Immature natural killer cell (primary cell): Measurements from ENCODE around the gene INCENP. TPM values are rescaled to one million over a fixed set of nuclear protein-coding genes. Genes with fewer than 3 reads are reported as not detected.

Source experiments
- DNase-seq, 3 donors: peaks; one replicate each; pipeline ENCODE4 v3.0.0; 2022; ENCODE audit warnings: mixed read lengths in 1 of 3
- H3K27ac Mint-ChIP-seq, 6 donors: one replicate each; pipeline ENCODE4 v1.8.0; 2020; ENCODE audit warnings: mixed read lengths in 6 of 6, mild to moderate bottlenecking in 5 of 6, inconsistent platforms in 4 of 6, moderate library complexity in 3 of 6
- H3K27me3 Mint-ChIP-seq, 3 donors: one replicate each; pipeline ENCODE4 v1.8.0; 2020 to 2021; ENCODE audit warnings: low read depth in 3 of 3, mild to moderate bottlenecking in 3 of 3, mixed read lengths in 3 of 3, moderate library complexity in 3 of 3, inconsistent platforms in 1 of 3
- H3K36me3 Mint-ChIP-seq, 3 donors: one replicate each; pipeline ENCODE4 v1.8.0; 2020; ENCODE audit warnings: mixed read lengths in 3 of 3, inconsistent platforms in 2 of 3, mild to moderate bottlenecking in 2 of 3
- H3K4me1 Mint-ChIP-seq, 2 donors: one replicate each; pipeline ENCODE4 v1.8.0; 2020; ENCODE audit warnings: inconsistent platforms in 2 of 2, mild to moderate bottlenecking in 2 of 2, mixed read lengths in 2 of 2, moderate library complexity in 1 of 2
- H3K4me3 Mint-ChIP-seq, 5 donors: one replicate each; pipeline ENCODE4 v1.8.0; 2020; ENCODE audit warnings: mild to moderate bottlenecking in 5 of 5, mixed read lengths in 5 of 5, inconsistent platforms in 3 of 5, moderate library complexity in 3 of 5
- H3K9me3 Mint-ChIP-seq, 6 donors: one replicate each; pipeline ENCODE4 v1.8.0; 2020; ENCODE audit warnings: mild to moderate bottlenecking in 6 of 6, mixed read lengths in 6 of 6, inconsistent platforms in 4 of 6, moderate library complexity in 3 of 6
- polyA plus RNA-seq, 3 donors: library from polyadenylated mRNA; unstranded; fragments of 300-500 nt; fragmentation: Illumina TruSeq; gene quantifications; one replicate each; pipeline ENCODE4 v1.2.3, GENCODE V29; 2021

INCENP gene
- polyA plus RNA-seq, 3 donors from 2014 or later: 1.9 to 3.1 (median 2.7) TPM

DNA sequence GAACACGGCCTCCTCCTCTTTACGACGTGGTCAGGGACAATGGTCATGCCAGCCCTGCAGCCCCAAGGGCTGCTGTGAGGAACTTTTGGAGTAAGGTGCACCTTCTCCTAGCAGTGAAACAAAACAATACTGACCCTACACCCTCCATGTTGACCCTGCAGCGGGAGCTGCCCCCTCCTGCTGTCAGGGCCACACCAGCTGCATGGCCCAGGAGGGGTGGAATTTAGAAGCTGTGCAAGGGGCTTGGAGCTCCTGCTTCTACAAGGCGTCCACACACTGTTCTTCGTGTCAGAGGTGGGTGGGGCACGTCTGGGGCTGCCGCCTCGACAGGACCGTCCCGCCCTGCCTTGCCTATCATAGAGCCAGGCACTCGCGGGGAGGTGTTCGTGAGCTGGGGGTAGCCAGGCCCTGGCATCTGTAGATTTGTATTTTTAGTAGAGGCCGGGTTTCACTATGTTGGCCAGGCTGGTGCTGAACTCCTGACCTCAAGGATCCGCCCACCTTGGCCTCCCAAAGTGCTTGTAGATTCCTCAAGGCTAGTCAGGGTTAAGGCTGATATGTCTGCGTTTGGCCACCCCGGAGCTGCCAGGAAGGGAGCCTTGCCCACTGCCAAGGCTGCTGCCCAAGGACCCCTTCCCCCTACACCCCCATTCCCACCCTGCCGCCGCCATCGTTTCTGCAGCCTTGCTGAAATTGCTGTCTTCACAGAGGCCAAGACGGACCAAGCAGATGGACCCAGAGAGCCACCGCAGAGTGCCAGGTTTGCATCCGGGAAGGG is 15.9 kb downstream of the INCENP start:
- Mint-ChIP-seq H3K4me1 (peaks cover 3 to 5% of the 10 kb centered on the region in 2 donors), H3K36me3 (peaks cover 0 to 19% (median 4%) of the 10 kb centered on the region in 3 donors), H3K27ac (no peak overlapping the region), H3K9me3 (no peaks in the 10 kb centered on the region), H3K27me3 (no peaks in the 10 kb centered on the region), H3K4me3 (no peak overlapping the region)
- DNase-seq: no peak

DNA sequence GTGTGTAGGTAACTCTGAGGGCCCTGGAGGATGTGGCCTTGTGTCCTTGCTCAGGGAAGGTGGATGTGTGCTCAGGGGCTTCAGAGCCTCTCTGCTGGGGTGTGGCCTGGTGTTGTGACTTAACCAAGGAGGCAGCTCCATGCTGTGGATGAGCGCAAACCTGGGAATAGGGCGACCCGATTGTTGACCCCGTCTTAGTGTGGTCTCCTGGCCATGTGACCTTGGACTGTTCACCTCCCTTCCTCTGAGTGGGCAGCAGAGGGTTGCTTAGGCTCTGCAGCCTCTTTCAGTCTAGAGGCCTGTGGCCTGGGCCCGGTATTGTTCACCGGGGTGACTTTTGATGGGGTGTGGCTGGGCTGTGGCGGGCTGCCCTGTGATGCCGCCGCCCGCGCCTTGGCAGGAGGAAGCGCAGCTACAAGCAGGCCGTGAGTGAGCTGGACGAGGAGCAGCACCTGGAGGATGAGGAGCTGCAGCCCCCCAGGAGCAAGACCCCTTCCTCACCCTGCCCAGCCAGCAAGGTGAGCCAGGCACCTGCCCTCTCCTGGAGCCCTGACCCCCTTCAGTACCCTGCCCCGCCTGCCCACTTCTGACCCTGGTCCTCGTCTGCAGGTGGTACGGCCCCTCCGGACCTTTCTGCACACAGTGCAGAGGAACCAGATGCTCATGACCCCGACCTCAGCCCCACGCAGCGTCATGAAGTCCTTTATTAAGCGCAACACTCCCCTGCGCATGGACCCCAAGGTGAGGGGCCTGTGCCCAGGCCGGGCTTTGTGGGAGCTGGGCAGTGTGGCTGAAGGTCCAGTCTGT is 16.7 kb downstream of the INCENP start:
- Mint-ChIP-seq H3K9me3 (no peaks in the 10 kb centered on the region), H3K36me3 (peaks cover 0 to 18% (median 4%) of the 10 kb centered on the region in 3 donors), H3K27ac (no peak overlapping the region), H3K4me3 (no peak overlapping the region), H3K4me1 (no peaks in the 10 kb centered on the region), H3K27me3 (no peaks in the 10 kb centered on the region)
- no peak for DNase-seq

DNA sequence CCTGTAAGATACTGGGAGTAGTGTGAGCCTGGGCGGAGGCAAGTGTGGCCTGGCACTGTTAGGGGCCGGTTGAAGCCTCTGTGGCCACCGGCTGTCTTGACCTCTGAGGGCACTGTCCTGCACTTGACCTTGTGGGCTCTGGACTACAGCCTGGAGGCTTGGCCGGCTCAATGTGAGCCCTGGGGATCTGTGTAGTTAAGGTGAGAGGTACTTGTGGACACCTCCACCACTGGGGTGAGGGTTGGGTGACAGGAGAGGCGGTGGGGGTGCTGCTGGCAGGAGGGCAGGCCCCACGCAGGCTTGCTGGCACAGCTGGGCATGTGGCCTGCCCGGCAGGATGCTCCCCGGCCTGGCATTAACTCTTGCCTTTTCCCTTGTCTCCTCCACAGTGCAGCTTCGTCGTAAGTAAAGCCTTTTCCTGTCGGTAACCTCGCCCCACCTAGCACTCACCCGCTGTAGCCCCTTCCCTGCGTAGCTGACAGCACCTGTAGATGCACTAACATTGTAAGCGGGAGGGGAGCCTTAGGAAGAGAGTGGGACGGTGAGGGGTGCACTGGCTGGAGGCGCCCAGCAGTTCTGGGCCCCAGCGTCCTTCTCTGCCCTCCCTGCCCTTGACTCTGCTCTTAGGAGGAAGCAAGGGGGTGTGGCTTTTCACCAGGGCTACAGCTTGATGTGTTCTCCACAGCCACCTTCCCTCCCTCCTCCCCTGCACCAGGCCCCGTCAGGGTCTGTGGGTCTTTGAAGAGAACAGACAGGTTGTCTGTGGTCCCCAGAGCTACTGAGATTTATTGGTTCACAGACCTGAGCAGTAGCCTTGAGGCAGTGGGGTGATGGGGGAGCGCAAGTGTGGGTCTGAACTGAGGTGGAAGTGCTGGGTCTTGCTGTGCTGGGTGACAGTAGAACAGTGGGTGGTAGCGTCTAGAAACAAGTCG is 17.6 kb downstream of the INCENP start:
- no peak overlapping the region for H3K4me3 Mint-ChIP-seq
- H3K9me3 Mint-ChIP-seq: no peaks in the 10 kb centered on the region
- H3K27me3 Mint-ChIP-seq: peaks cover 0 to under 1% (median 0%) of the 10 kb centered on the region in 3 donors
- no peak overlapping the region for H3K27ac Mint-ChIP-seq
- no peaks in the 10 kb centered on the region for H3K4me1 Mint-ChIP-seq
- no peak for DNase-seq
- H3K36me3 Mint-ChIP-seq: peaks cover 4 to 24% (median 5%) of the 10 kb centered on the region in 3 donors

DNA sequence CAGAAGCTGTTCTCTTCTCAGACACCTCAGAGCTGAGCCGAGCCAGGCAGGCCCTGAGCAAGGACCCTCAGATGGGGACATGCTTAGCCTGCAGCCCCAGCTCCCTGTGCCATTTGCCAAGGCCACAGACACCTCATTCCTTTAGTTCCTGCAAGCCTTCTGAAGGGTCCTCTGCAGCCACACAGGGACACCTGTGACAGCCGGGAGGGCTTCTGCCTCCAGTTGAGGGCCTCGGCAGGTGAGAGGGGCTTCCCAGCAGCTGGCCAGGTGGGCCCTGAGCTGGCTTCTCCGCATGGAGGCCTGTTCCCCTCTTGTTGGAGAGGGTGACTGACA is 18.2 kb downstream of the INCENP start:
- DNase-seq: no peak
- no peaks in the 10 kb centered on the region for H3K4me1 Mint-ChIP-seq
- peaks cover 0 to 2% (median 0%) of the 10 kb centered on the region in 3 donors for H3K27me3 Mint-ChIP-seq
- no peak overlapping the region for H3K27ac Mint-ChIP-seq
- H3K4me3 Mint-ChIP-seq: no peak overlapping the region
- H3K9me3 Mint-ChIP-seq: no peaks in the 10 kb centered on the region
- H3K36me3 Mint-ChIP-seq: peaks cover 4 to 28% (median 8%) of the 10 kb centered on the region in 3 donors

DNA sequence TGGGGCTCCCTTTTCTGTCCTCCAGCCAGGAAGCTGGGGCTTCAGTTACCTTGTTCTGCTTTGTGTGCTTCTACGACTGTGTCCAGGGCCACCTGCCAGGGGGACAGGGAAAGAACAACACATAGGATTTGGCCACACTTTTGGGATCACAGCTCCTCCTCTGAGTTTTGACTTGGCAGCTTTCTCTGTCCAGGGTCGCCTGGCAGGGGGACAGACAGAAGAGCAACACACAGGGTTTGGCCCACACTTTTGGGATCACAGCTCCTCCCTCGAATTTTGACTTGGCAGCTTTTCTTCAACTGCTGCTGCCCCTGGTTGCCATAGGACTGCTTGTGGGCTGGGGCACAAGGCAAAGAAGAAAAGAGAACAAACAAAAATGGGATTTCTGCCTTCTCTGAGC is 19.1 kb downstream of the INCENP start:
- no peak for DNase-seq
- Mint-ChIP-seq H3K27me3 (peaks cover 0 to 2% (median 0%) of the 10 kb centered on the region in 3 donors), H3K4me3 (no peak overlapping the region), H3K9me3 (no peaks in the 10 kb centered on the region), H3K4me1 (no peaks in the 10 kb centered on the region), H3K36me3 (peaks cover 4 to 37% (median 16%) of the 10 kb centered on the region in 3 donors), H3K27ac (no peak overlapping the region)

DNA sequence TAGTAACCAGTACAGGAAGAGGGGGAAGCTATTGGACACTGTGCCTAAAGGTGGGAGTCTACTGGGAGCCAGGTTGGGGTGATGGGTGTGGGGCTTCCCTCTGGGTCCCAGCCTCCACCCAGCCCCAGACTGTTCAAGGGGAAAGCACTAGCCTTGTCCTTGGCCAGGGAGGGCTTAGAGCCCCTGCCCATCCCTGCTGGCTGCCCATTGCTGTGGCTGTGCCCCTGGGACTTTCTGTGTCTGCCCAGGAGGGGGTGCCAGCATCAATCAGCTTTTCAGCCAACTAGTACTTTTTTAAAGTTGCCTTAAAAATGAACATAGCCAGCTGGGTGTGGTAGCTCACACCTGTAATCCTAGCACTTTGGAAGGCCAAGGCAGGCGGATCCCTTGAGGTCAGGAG is 19.9 kb downstream of the INCENP start:
- H3K4me3 Mint-ChIP-seq: no peak overlapping the region
- H3K27ac Mint-ChIP-seq: no peak overlapping the region

DNA sequence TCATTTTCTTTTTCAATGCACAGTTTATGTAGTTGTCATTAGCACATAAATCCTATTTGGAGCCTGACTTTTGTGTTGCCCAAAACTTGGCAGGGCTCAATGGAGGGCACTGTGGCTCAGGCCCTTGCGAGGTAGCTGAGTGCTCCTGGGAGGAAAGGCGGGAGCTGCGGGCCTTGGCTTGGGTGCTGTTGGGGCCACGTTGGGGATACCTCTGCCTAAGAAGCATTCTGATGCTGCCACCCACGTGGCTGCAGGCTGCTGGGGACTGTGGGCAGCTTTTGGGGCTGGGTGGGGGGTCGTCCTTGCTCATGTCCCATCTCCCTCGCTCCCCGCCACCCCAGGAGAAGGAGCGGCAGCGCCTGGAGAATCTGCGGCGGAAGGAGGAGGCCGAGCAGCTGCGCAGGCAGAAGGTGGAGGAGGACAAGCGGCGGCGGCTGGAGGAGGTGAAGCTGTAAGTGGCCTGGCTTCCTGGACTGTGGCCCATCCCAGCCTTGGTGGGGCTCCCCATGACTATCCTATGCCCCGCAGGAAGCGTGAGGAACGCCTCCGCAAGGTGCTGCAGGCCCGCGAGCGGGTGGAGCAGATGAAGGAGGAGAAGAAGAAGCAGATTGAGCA is 20.9 kb downstream of the INCENP start:
- Mint-ChIP-seq H3K4me3 (no peak overlapping the region), H3K4me1 (no peaks in the 10 kb centered on the region), H3K36me3 (peaks cover 9 to 42% (median 21%) of the 10 kb centered on the region in 3 donors), H3K27ac (no peak overlapping the region), H3K27me3 (peaks cover 0 to 2% (median 0%) of the 10 kb centered on the region in 3 donors), H3K9me3 (no peaks in the 10 kb centered on the region)
- no peak for DNase-seq

More for the DNA sequence above, 19.9 kb downstream of the INCENP start:
- peaks cover 0 to 2% (median 0%) of the 10 kb centered on the region in 3 donors for H3K27me3 Mint-ChIP-seq
- H3K36me3 Mint-ChIP-seq: peaks cover 4 to 37% (median 16%) of the 10 kb centered on the region in 3 donors
- H3K4me1 Mint-ChIP-seq: no peaks in the 10 kb centered on the region
- H3K9me3 Mint-ChIP-seq: no peaks in the 10 kb centered on the region
- DNase-seq: no peak

DNA sequence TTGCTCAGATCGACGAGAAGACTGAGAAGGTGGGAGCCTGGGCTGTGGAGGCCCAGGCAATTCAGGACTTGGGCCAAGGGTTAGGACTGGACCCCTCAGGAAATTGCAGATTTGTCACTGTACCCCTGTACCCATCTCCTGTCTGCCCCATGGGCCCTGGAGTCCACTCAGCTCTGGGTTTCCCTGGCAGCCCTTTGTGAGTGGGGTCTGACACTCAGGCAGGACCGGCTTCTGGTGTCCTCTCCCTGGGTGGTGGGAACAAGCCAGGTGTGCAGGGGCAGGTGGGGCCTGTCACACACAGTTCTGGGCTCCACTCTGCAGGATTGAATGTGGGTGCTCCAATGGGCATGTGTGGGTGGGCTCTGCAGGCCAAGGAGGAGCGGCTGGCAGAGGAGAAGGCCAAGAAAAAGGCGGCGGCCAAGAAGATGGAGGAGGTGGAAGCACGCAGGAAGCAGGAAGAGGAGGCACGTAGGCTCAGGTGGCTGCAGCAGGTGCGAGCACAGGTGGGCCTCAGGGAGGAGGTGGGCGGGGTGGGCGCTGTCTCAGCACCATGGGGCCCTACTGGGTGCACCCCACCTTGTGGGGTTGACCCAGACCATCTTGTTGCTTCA is 21.6 kb downstream of the INCENP start:
- DNase-seq: no peak
- no peak overlapping the region for H3K27ac Mint-ChIP-seq
- peaks cover 0 to 3% (median 0%) of the 10 kb centered on the region in 3 donors for H3K27me3 Mint-ChIP-seq
- H3K4me3 Mint-ChIP-seq: no peak overlapping the region
- peaks cover 9 to 44% (median 21%) of the 10 kb centered on the region in 3 donors for H3K36me3 Mint-ChIP-seq
- H3K9me3 Mint-ChIP-seq: no peaks in the 10 kb centered on the region
- no peaks in the 10 kb centered on the region for H3K4me1 Mint-ChIP-seq

DNA sequence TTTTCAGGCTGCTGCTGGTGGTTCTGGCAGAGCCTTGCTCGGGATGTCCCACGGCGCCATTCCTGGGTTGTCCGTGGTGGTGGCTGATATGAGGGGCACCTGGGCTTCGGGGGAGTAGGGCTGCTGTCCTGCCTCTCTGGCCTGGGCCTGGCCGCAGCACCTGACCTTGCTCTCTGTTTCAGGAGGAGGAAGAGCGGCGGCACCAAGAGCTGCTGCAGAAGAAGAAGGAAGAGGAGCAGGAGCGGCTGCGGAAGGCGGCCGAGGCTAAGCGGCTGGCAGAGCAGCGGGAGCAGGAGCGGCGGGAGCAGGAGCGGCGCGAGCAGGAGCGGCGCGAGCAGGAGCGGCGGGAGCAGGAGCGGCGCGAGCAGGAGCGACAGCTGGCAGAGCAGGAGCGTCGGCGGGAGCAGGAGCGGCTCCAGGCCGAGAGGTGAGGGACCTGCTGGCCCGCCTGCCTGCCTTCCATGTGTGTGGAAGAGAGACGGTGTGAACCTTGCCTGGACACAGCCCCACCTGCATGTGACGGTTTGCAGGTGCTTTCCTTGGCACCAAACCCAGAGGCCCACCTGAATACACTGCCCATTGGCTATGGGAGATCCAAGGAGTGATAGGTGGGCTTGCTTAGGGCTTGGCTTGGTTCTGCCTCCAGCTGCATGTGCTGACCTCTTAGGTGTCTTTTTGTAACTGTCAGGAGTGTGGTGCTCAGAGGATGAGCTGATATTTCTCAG is 22.8 kb downstream of the INCENP start:
- Mint-ChIP-seq H3K4me3 (no peak overlapping the region), H3K4me1 (no peaks in the 10 kb centered on the region), H3K9me3 (no peaks in the 10 kb centered on the region), H3K36me3 (peaks cover 13 to 47% (median 21%) of the 10 kb centered on the region in 3 donors), H3K27ac (peak overlapping the region in 1 of 6 donors; percentile 41), H3K27me3 (peaks cover 0 to 3% (median 0%) of the 10 kb centered on the region in 3 donors)
- DNase-seq: no peak

DNA sequence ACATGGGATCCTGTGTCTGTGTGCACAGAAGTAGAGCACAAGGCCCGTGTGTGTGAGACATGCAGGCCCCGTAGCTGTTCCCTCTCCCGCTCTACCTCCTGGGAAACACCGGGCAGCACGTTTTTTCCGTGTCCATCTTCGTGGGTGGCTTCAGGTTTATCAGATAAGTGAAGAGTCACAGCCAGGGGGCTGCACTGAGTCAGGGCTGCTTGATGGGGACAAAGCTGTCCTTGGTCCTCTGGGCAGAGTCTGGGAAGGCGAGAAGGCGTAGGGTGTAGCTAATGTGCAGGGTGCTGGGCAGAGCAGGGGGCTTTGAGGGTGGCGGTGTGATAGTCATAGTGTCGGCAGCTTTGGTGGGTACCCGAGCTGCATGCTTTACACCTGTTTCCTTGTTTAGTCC is 23.7 kb downstream of the INCENP start:
- no peak overlapping the region for H3K27ac Mint-ChIP-seq
- no peak for DNase-seq
- no peaks in the 10 kb centered on the region for H3K4me1 Mint-ChIP-seq
- H3K27me3 Mint-ChIP-seq: peaks cover 0 to 3% (median 0%) of the 10 kb centered on the region in 3 donors
- no peak overlapping the region for H3K4me3 Mint-ChIP-seq
- peaks cover 13 to 45% (median 21%) of the 10 kb centered on the region in 3 donors for H3K36me3 Mint-ChIP-seq
- no peaks in the 10 kb centered on the region for H3K9me3 Mint-ChIP-seq

DNA sequence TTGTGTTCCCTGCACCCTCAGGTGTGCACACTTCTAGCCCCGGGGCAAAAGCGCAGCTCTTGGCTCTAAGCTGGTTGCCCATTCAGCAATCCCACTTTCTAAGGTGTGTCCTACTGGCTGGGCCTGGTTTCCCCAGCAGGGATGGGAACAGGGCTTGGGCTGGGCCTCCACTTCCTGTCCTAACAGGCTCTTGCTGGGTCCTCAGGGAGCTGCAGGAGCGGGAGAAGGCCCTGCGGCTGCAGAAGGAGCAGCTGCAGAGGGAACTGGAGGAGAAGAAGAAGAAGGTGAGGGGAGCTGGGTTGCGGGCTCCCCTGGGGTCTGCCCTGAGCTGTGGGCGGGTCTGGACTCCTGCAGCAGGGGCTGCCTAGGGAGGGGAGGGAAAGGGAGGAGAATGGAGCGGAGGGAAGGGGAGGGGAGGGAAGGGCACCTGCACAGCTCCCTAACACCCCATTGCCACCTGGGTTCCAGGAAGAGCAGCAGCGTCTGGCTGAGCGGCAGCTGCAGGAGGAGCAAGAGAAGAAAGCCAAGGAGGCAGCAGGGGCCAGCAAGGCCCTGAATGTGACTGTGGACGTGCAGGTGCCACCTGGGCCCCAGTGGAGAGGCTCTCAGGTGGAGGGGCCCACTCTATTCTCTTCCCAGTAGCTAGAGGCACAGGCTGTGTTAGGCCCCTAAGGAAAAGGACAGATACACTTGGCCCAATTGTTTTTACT is 24.6 kb downstream of the INCENP start:
- Mint-ChIP-seq H3K36me3 (peaks cover 20 to 44% (median 26%) of the 10 kb centered on the region in 3 donors), H3K27ac (no peak overlapping the region)

More for the DNA sequence above, 24.6 kb downstream of the INCENP start:
- Mint-ChIP-seq H3K4me1 (no peaks in the 10 kb centered on the region), H3K27me3 (peaks cover 0 to 3% (median 0%) of the 10 kb centered on the region in 3 donors), H3K4me3 (no peak overlapping the region), H3K9me3 (no peaks in the 10 kb centered on the region)
- no peak for DNase-seq
